Measurements from ENCODE around the gene DR1. TPM values are rescaled to one million over a fixed set of nuclear protein-coding genes. Genes with fewer than 3 reads are reported as not detected.

The DR1 gene
- total and polyA plus RNA-seq, 2 of the 8 experiments (the other 6 are each of a cell fraction or from before 2014, with no cell fraction given), result 13.1 to 62.3 TPM

DNA sequence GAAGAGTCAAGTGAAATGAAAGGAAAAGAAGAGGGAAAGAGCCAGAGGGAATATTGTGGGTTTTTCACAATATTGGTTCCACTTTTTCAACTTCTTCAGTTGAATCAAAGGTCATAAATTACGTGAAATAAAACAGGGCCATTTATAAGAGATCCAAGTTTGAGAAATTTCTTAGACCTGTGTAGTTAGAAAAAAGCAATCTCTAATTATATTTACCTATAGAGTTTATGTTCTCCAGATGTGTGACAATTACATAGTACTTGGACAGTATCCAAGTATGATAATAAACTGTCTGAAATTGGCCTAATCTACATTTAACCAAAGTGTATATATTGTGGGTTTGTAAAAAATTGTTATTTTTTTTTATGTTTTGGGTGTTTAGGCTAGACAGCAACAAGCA is 14.4 kb downstream of the DR1 start (continued):
- TF ChIP-seq, protein P1, sequence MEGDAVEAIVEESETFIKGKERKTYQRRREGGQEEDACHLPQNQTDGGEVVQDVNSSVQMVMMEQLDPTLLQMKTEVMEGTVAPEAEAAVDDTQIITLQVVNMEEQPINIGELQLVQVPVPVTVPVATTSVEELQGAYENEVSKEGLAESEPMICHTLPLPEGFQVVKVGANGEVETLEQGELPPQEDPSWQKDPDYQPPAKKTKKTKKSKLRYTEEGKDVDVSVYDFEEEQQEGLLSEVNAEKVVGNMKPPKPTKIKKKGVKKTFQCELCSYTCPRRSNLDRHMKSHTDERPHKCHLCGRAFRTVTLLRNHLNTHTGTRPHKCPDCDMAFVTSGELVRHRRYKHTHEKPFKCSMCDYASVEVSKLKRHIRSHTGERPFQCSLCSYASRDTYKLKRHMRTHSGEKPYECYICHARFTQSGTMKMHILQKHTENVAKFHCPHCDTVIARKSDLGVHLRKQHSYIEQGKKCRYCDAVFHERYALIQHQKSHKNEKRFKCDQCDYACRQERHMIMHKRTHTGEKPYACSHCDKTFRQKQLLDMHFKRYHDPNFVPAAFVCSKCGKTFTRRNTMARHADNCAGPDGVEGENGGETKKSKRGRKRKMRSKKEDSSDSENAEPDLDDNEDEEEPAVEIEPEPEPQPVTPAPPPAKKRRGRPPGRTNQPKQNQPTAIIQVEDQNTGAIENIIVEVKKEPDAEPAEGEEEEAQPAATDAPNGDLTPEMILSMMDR (IDR thresholded peaks at IDR 0.05; ENCODE audit: control extremely low read depth in 1 of 3, insufficient read depth in 1 of 3, low read depth in 1 of 3, low read length in 3 of 3), result no peak
- TF ChIP-seq, protein P2, sequence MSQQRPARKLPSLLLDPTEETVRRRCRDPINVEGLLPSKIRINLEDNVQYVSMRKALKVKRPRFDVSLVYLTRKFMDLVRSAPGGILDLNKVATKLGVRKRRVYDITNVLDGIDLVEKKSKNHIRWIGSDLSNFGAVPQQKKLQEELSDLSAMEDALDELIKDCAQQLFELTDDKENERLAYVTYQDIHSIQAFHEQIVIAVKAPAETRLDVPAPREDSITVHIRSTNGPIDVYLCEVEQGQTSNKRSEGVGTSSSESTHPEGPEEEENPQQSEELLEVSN (IDR thresholded peaks at IDR 0.05), result no peak
- TF ChIP-seq SUZ12 (IDR thresholded peaks at IDR 0.05; ENCODE audit: low read length), result no peak
- no peak for TF ChIP-seq BCL11A (IDR thresholded peaks at IDR 0.05; ENCODE audit: low read depth in 2 of 2, low read length in 2 of 2)
- no peak for TF ChIP-seq JUN (IDR thresholded peaks at IDR 0.05; ENCODE audit: low read depth, low read length)
- no peak for TF ChIP-seq SAP30 (IDR thresholded peaks at IDR 0.05; ENCODE audit: insufficient read depth, insufficient replicate concordance, low read length)
